ENCODE results near the gene DHX8. TPM values are rescaled to one million over a fixed set of nuclear protein-coding genes. Genes with fewer than 3 reads are reported as not detected.

The DHX8 gene
- total and polyA plus RNA-seq, 2 of the 8 experiments (the other 6 are each of a cell fraction or from before 2014, with no cell fraction given), result 30.5 to 59.4 TPM

- Histone ChIP-seq H4K91ac (replicated peaks; ENCODE audit: insufficient read length, low read length) (no peak overlapping the region), H2BK20ac (ENCODE audit: low read length) (no peak overlapping the region), H3K23me2 (ENCODE audit: low read depth, low read length) (no peaks in the 10 kb centered on the region), H3K4me1 (replicated peaks in 1 of 4; ENCODE audit: control insufficient read depth in 3 of 4, insufficient read depth in 4 of 4, low read length in 3 of 4) (peaks cover 11 to 32% (median 16%) of the 10 kb centered on the region in 4 experiments), H3K79me1 (ENCODE audit: low read depth, low read length) (peaks cover 2% of the 10 kb centered on the region; the same call in 1 of the 2 replicates), H2AFZ (ENCODE audit: low read length) (no peak overlapping the region), H2BK15ac (ENCODE audit: low read length) (no peak overlapping the region), H4K20me1 (replicated peaks in 1 of 2; ENCODE audit: control insufficient read depth in 1 of 2, insufficient read depth in 2 of 2, low read length in 2 of 2) (peaks cover 2 to 6% of the 10 kb centered on the region in 2 experiments), H3K56ac (replicated peaks; ENCODE audit: insufficient read length, low read depth, low read length) (no peak overlapping the region), H3K9me3 (ENCODE audit: insufficient read depth in 2 of 2, low read depth in 1 of 2, low read length in 1 of 2) (no peaks in the 10 kb centered on the region), H2BK5ac (ENCODE audit: low read depth, low read length) (no peak overlapping the region), H3K18ac (ENCODE audit: extremely low read depth, low read length) (no peak overlapping the region), H3K27ac (ENCODE audit: low read depth, low read length) (no peak overlapping the region), H3K4ac (replicated peaks; ENCODE audit: insufficient read length, low read depth, low read length) (no peak overlapping the region), H4K5ac (ENCODE audit: insufficient read length, low read depth, low read length) (no peak overlapping the region), H3K23ac (ENCODE audit: insufficient read length) (no peak overlapping the region), H2BK12ac (ENCODE audit: low read depth, low read length) (no peak overlapping the region), H3K4me3 (ENCODE audit: extremely low read depth in 1 of 4, insufficient read depth in 2 of 4, low read depth in 3 of 4, low read length in 4 of 4) (no peak overlapping the region), H4K8ac (ENCODE audit: extremely low read depth, insufficient read depth, low read length) (no peak overlapping the region), H3K36me3 (ENCODE audit: control insufficient read depth in 2 of 4, insufficient read depth in 4 of 4, low read length in 3 of 4) (peaks cover 16 to 53% (median 35%) of the 10 kb centered on the region in 4 experiments; a peak in 7 of 8 replicates), H3K9ac (replicated peaks in 1 of 4; ENCODE audit: extremely low read depth in 1 of 4, low read depth in 3 of 4, low read length in 3 of 4) (no peak overlapping the region; a peak in 2 of 7 replicates), H2AK5ac (ENCODE audit: low read depth, low read length) (no peak overlapping the region), H2BK120ac (replicated peaks; ENCODE audit: low read depth, low read length) (no peak overlapping the region), H3K14ac (ENCODE audit: insufficient read length) (no peak overlapping the region), H3K4me2 (ENCODE audit: insufficient read depth in 1 of 2, low read depth in 2 of 2, low read length in 2 of 2) (no peak overlapping the region), H3K79me2 (ENCODE audit: control insufficient read depth in 1 of 2, insufficient read depth in 2 of 2, low read length in 2 of 2) (no peaks in the 10 kb centered on the region), H3K27me3 (replicated peaks in 1 of 4; ENCODE audit: control insufficient read depth in 3 of 4, extremely low read depth in 1 of 4, insufficient read depth in 3 of 4, low read length in 3 of 4) (no peaks in the 10 kb centered on the region)
- 88% methylated on average over 8 of the region's 8 CpGs; no CpG with 5 or more reads in 1 of the 2 experiments for WGBS, 2 experiments (ENCODE audit: extremely low coverage in 1 of 2, insufficient coverage in 1 of 2, insufficient read length in 1 of 2, insufficient replicate concordance in 2 of 2, low coverage in 1 of 2, low lambda C conversion rate in 2 of 2, missing lambda C conversion rate in 1 of 2)
- ChIA-PET CTCF (ENCODE audit: partially characterized antibody) (interaction anchor here (0.6 to 4.5 kb wide), 10 partner anchors 10 to 241 kb away, joined by 3 to 21 read pairs (median 4); no protein-coding TSS in a partner anchor), POLR2A (ENCODE audit: partially characterized antibody) (interaction anchor here (0.8 to 12.6 kb wide), 11 partner anchors 8 to 174 kb away, joined by 3 to 345 read pairs (median 5); partner anchors contain the start of gene ETV4)
- FAIRE-seq, result no peak
- no peak for DNase-seq (ENCODE audit: low read depth in 1 of 2, low spot score in 2 of 2)
- TF ChIP-seq TAF7 (optimal IDR thresholded peaks at IDR 0.05; ENCODE audit: borderline replicate concordance, low read depth, low read length) (no peak), SIX5 (IDR thresholded peaks at IDR 0.05; ENCODE audit: low read depth, low read length) (no peak), CBX5 (IDR thresholded peaks at IDR 0.05; ENCODE audit: low read depth, low read length) (no peak), SIRT6 (IDR thresholded peaks at IDR 0.05; ENCODE audit: low read length) (no peak), POLR2A (IDR thresholded peaks at IDR 0.05; ENCODE audit: control extremely low read depth in 1 of 2, low read depth in 2 of 2, low read length in 2 of 2) (no peak), ATF2 (IDR thresholded peaks at IDR 0.05; ENCODE audit: low read length) (no peak), EZH2 (IDR thresholded peaks at IDR 0.05; ENCODE audit: low read depth, low read length, severe bottlenecking) (no peak), POLR2AphosphoS5 (IDR thresholded peaks at IDR 0.05; ENCODE audit: low read depth, low read length) (no peak), KDM5A (IDR thresholded peaks at IDR 0.05; ENCODE audit: low read length) (no peak)
Measured at GRCh38 chr17:43524945-43525575, 41.3 kb downstream of the DHX8 start.

Data from H1 (cell line).